HG03108 (cell line): ENCODE measurements around the gene GPX4.

Experiments used
- ATAC-seq: cut with Tn5 transposase; IDR thresholded peaks from one replicate; pipeline ENCODE4 v1.9.1; 2021; ENCODE audit warnings: moderate library complexity; ENCODE audit not compliant: unreplicated experiment

The GPX4 gene

DNA sequence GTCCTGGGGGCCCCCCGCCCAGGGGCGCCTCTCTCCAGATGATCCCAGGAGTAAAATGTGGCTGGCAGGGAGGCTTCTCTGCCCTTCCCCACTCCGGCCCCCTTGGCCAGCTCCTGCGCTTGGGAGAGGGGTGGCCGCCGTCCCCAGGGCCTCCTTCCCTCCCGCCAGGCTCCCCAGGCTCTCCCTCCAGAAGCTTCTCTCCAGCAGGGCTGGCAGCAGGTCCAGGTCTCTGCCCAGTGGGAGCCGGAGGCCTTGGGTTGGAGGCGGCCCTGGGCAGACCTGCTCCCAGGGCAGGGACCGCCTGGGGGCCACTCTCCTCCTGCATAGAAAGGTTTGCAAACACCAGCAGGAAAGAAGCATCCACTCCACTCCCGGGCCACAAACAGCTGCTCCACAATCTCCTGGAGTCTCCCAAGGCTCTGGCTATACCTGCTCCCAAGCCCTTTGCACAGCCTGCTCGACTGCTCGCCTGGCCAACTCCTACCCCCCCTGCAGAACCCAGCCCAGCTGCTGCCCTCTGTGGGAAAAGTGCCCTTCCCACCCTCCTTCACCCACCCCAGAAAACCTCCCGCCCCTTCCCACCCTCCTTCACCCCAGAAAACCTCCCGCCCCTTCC is 44.2 kb downstream of the GPX4 start:
- no peak for ATAC-seq

DNA sequence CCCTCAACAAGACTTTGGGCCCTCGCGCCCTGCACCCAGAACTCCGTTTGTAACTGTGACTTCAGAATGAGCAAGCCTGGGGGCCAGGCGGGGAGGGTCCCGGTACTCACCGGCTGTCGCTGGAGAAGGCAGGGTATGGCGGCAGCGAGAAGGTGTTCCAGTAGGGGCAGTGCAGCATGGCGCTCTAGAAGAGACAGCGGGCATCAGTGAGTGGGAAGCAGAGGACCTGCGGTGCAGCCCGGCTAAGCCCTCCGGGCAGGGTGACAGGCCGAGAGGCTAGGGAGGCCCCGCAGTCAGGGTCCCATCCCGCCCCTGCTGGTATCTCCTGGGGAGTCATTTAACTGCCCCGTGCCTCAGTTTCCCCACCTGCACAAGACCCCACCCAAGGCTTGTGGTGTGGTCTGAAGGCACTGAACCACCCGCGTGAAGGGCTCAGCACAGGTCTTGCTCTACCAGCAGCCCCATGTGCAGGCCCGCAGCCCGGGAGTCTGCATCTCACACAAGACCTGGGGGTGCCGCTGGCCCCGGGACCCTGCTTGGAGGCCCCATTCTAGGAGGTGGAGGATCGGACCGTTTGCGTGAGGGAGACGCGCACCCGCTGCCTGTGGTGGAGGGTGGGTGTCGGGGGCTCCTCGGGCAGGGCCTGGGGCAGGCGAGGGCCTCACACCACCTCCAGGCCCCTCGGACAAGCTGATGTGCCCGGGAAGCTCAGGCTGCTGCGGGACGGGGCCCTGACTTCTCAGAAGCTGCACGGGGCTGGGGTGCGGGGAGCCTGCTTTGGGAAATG is 45.7 kb downstream of the GPX4 start:
- ATAC-seq: no peak

DNA sequence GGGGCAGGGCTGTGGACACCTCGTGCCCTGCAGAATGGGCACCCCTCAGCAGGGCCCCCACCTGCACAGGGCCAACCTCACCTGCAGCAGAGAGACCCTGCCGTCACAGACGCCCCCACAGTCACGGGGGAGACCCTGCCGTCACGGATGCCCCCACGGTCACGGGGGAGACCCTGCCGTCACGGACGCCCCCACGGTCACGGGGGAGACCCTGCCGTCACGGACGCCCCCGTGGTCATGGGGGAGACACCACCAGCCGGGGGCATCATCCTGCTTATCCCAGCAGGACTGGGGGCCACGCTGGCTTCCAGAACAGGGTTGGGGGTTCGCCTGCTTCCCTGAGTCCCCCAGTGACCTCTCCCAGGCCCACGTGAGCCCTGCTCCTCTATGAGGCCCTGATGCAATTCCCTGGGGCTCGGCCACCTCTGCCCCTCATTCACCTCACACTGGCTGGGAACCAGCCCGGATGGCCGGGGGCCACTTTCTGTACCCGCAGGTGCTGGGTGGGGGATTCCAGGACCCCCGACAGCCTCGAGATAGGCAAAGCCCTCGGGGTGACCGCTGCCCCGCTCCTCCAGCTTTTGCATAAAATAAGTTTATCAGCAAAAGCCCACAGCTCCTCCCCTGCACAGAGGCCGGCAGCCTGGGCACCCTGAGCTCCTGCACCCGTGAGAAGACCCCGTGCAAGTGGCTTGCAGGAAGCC is 46.7 kb downstream of the GPX4 start:
- ATAC-seq: no peak

DNA sequence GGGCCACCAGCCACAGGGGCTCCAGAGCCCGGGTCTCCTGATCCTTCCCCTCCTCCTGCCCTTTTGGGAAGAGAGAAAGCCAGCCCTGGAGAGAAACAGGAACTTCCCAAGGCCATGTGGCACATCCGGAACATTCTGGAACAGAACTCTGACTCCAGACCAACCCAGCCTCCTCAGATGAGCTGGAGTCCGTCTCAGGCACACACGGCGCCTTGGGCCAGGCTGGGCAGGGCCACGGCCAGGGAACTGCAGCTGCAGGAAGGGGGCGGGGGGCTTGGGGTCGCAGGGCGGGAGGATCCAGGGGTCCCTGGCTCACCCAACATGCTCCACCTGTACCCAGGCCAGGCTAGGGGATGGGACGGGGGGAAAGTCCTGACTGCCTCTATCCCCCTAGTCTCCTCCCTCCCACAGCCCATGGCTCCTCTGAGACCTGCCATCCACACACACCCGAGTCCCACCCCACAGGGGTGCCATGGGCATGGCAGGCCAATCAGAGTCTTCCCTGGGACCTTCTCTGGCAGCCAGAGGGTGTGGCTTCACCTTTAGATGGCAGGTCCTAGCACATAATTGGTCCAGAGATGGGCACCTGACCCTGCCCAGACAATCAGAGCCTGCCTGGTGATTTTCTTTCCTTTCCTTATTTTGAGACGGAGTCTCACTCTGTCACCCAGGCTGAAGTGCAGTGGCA is 47.4 kb downstream of the GPX4 start:
- ATAC-seq: no peak

DNA sequence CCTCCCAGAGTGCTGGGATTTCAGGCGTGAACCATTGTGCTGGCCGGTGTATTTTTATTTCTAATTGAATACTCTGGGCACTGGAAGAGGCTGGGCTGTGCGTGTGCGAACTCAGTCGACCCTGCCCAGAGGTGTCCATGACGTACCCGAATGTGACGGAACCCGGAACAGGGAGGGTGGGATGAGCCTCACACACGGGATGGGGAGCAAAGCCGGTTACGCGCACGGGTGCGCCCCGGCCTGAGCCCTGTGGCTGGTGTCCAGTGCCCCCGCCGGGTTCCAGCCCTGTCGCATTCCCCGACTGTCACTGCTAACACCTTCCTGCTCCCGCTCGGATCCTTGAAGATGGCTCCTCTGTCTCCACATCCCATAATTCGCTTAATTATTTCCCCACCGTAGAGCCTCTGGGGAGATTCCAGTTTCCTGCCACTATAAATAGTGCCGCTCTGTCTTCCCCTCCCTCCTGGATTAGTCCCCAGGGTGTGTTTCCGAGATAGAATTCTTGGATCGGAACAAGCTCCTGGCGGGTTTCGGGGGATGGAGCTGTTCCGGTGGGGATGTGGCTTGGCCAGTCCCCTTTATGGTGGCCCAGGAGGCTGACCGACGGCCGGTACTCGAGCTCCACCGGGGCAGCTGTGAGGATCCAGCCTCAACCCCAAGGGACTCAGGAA is 48.3 kb downstream of the GPX4 start:
- no peak for ATAC-seq

DNA sequence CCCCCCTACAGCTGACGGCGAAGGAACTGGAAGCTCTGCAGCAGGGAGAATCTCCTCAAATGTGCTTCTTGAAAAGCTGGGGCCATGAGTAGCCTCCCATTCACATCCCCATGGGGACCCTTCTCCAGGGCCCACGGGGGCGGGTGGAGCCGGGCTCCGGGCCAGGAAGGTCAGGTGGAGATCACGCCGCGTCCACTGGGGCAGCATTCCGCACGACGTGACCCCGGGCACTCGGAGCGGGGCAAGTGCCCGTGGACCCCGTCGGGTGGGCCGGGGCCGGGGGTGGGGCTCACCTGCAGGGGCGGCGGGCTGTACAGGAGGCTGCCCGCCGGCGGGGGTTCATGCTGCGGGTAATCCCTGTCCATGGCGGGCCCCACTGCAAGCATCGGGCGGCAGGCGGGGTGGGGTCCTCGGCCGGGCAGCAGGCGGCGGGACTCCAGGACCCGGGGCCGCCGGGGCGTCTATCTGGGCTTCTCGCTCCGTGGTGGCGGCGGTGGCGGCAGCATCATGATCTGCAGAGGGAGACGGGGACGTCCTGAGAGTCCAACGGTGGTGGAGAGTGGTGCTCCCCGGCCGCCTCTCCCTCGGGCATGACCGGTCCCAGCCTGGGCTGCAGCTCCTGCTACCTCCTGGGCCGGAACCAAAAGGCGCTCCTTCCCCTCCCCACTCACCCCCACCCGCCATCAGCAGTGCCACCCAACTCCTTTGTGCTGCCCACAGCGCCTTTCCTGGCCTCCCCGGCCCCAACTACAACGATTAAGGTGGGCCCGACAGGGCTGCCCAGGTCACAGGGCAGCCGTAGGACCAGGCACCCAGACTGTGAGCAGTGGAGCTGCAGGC is 50.3 kb downstream of the GPX4 start:
- no peak for ATAC-seq

DNA sequence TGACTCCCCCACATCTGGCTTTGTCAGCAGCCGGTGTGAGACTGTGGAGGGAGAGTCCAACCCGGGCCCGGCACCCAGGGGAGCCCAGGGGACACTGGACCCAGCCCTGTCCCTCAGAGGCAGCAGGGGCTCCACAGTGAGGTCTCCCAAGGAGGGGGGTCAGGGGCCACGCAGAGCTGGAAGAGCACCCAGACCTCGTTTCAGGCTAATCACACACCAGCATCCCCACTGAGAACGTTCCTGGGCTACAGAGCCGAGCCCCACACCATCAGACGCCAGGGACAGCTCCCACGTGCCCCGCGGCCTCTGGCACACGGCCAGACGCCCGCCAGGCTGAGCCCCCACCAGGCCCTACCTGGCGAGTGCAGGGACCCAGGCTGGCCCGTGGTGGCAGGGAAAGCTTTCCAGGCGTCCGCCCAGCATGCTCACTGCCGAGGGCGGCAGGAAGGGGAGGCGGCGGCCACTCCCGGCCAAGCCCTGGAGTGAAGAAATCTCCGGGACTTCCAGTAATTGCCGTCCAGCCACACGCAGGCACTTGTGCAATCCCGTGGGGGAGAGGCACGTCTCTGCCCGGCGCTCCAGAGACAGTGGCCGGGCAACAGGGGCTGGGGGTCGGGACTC is 51.0 kb downstream of the GPX4 start:
- ATAC-seq: no peak

DNA sequence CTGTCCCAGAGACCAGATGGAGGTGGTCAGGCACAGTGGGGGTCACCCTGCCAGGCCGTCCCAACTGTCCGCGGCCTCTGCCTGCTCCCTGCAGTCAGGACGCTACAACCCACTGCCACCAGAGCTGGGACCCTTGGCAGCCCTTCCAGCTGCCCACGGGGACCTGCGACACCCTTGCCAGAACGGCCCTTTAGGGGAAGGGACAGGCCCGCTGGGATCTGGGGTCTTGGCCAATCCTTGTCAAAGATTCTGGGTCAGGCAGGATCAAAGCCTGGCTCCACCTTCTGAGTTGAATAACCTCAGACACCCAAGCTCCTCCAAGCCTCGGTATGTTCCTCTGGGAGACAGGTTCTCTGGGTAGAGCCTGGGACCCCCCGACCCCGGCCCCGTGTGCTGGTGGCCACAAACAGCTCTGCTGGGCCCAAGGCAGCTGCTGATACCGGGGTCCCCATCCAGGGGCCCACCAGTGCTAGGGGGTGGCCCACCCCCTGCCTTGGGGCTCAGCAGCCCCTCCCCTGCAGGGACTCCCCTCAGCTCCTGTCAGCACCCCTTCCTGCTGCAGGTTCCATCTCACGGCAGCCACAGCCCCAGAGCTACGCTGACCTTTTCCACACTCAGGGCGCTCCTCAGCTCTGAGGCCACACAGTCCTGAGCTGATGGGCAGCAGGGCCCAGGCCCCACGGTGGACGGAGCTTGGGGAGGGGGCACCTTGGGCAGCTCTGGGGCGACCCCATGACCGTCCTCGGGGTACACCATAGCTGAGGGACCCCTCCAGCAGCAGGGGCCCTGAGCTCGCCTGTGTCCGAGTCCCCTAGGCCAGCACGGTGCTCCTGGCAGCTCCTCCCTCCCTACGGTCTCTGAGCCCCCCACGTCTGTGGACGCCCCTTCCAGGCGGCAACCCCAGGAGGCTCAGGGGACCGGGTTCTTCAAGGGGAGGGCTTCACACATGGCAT is 51.8 kb downstream of the GPX4 start:
- no peak for ATAC-seq
